Right lobe of liver (tissue), 4 donors: ENCODE results near the gene TULP3.

Experiments used
- CTCF ChIP-seq, 4 donors: fragments of 200-600 bp in 3 of 4; fragments of 450-650 bp in 1 of 4; IDR thresholded peaks; one replicate each; pipeline versions ENCODE4 v1.5.1 to v1.8.0; 2016 to 2022; ENCODE audit warnings: antibody characterized with exemption in 4 of 4, mild to moderate bottlenecking in 2 of 4
- POLR2A ChIP-seq: fragments of 450-650 bp; IDR thresholded peaks from one replicate; pipeline ENCODE4 v1.6.1; 2017; ENCODE audit warnings: antibody characterized with exemption, mild to moderate bottlenecking
- donor health status: DM: no; HTN: no; CAD: no.
- donor health status: DM: no; HTN: no; CAD: no.
- donor health status: DM: no; HTN: yes; CAD: no.

- no peak for TF ChIP-seq CTCF (IDR thresholded peaks at IDR 0.05)
- no peak for TF ChIP-seq POLR2A
Measured at GRCh38 chr12:2963760-2964292, 73.1 kb downstream of the TULP3 start.
